ENCODE measurements around the gene C16orf89. TPM values are rescaled to one million over a fixed set of nuclear protein-coding genes. Genes with fewer than 3 reads are reported as not detected.

C16orf89 gene
- polyA plus RNA-seq, 1 donor (not counting 4 experiments of a cell fraction or from before 2014, with no cell fraction given): not detected

- Histone ChIP-seq H3K9ac (ENCODE audit: control insufficient read depth, extremely low read depth, insufficient read depth, low read length) (no peak overlapping the region), H3K36me3 (ENCODE audit: control insufficient read depth in 2 of 2, extremely low read depth in 1 of 2, insufficient read depth in 2 of 2, low read length in 2 of 2) (peaks cover 0 to 4% of the 10 kb centered on the region in 2 experiments), H2AFZ (ENCODE audit: control insufficient read depth, low read length) (no peak overlapping the region), H3K9me1 (ENCODE audit: control insufficient read depth, extremely low read depth, insufficient read depth, low read length) (no peaks in the 10 kb centered on the region), H3K27ac (ENCODE audit: control insufficient read depth, insufficient read depth, low read length) (no peak overlapping the region), H3K27me3 (ENCODE audit: control insufficient read depth, extremely low read depth, insufficient read depth, low read length) (peaks cover 5% of the 10 kb centered on the region), H3K79me2 (ENCODE audit: control insufficient read depth, insufficient read depth, low read length) (no peaks in the 10 kb centered on the region), H3K4me1 (ENCODE audit: control insufficient read depth, extremely low read depth, insufficient read depth, low read length) (no peaks in the 10 kb centered on the region), H3K4me3 (ENCODE audit: control insufficient read depth in 2 of 3, extremely low read depth in 1 of 3, insufficient read depth in 2 of 3, low read depth in 1 of 3, low read length in 3 of 3) (no peak overlapping the region), H4K20me1 (ENCODE audit: control insufficient read depth, extremely low read depth, insufficient read depth, low read length) (no peaks in the 10 kb centered on the region), H3K4me2 (ENCODE audit: control insufficient read depth, extremely low read depth, insufficient read depth, low read depth, low read length) (no peak overlapping the region), H3K9me3 (ENCODE audit: control insufficient read depth, low read depth, low read length) (no peaks in the 10 kb centered on the region)
- no peak for DNase-seq (ENCODE audit: low read depth, low spot score)
- TF ChIP-seq CTCF (optimal IDR thresholded peaks at IDR 0.05 in 1 of 3, IDR thresholded peaks at IDR 0.05 in 1 of 3, conservative IDR thresholded peaks at IDR 0.05 in 1 of 3; ENCODE audit: extremely low read depth in 1 of 3, insufficient read depth in 2 of 3, low read length in 3 of 3) (peak; percentile 25 to 39 (median 38)), EZH2 (IDR thresholded peaks at IDR 0.05; ENCODE audit: low read length) (no peak)
- dilution Hi-C loops (cut with MboI; ENCODE audit: extremely low pct_ligation_motif_present, low sequenced_read_pairs): no loop called here
- no peak for FAIRE-seq
Observed at GRCh38 chr16:5024632-5025031, 41.1 kb downstream of the C16orf89 start.

GRCh38 chr16:5022521-5022920 lies 43.2 kb downstream of the C16orf89 start:
- Histone ChIP-seq H2AFZ (ENCODE audit: control insufficient read depth, low read length) (no peak overlapping the region), H3K9me1 (ENCODE audit: control insufficient read depth, extremely low read depth, insufficient read depth, low read length) (no peaks in the 10 kb centered on the region), H3K4me3 (ENCODE audit: control insufficient read depth in 2 of 3, extremely low read depth in 1 of 3, insufficient read depth in 2 of 3, low read depth in 1 of 3, low read length in 3 of 3) (no peak overlapping the region), H3K36me3 (ENCODE audit: control insufficient read depth in 2 of 2, extremely low read depth in 1 of 2, insufficient read depth in 2 of 2, low read length in 2 of 2) (peaks cover 0 to 4% of the 10 kb centered on the region in 2 experiments), H4K20me1 (ENCODE audit: control insufficient read depth, extremely low read depth, insufficient read depth, low read length) (no peaks in the 10 kb centered on the region), H3K4me1 (ENCODE audit: control insufficient read depth, extremely low read depth, insufficient read depth, low read length) (no peaks in the 10 kb centered on the region), H3K79me2 (ENCODE audit: control insufficient read depth, insufficient read depth, low read length) (no peaks in the 10 kb centered on the region), H3K27ac (ENCODE audit: control insufficient read depth, insufficient read depth, low read length) (no peak overlapping the region), H3K27me3 (ENCODE audit: control insufficient read depth, extremely low read depth, insufficient read depth, low read length) (peaks cover 5% of the 10 kb centered on the region), H3K9ac (ENCODE audit: control insufficient read depth, extremely low read depth, insufficient read depth, low read length) (no peak overlapping the region), H3K4me2 (ENCODE audit: control insufficient read depth, extremely low read depth, insufficient read depth, low read depth, low read length) (no peak overlapping the region), H3K9me3 (ENCODE audit: control insufficient read depth, low read depth, low read length) (no peaks in the 10 kb centered on the region)
- no peak for DNase-seq (ENCODE audit: low read depth, low spot score)
- TF ChIP-seq CTCF (optimal IDR thresholded peaks at IDR 0.05 in 1 of 3, IDR thresholded peaks at IDR 0.05 in 1 of 3, conservative IDR thresholded peaks at IDR 0.05 in 1 of 3; ENCODE audit: extremely low read depth in 1 of 3, insufficient read depth in 2 of 3, low read length in 3 of 3) (no peak), EZH2 (IDR thresholded peaks at IDR 0.05; ENCODE audit: low read length) (no peak)
- FAIRE-seq: no peak
- dilution Hi-C loops (cut with MboI; ENCODE audit: extremely low pct_ligation_motif_present, low sequenced_read_pairs): no loop called here
